Gastrocnemius medialis (tissue), 4 donors: ENCODE results near the gene VIL1. TPM values are rescaled to one million over a fixed set of nuclear protein-coding genes. Genes with fewer than 3 reads are reported as not detected.
A peak's percentile ranks its signal among the peaks of the same experiment; 100 is the strongest.

Experiments
- ATAC-seq, 2 donors: fragments of 150-250 bp; one replicate each; pipeline ENCODE4 v1.9.1; 2016
- DNase-seq, 2 donors: peaks; one replicate each; pipeline ENCODE4 v3.0.0-alpha.2; 2019
- H3K27ac ChIP-seq, 4 donors: fragments of 200-600 bp; sonication (generic); 1 replicate in 1 of 4; 2 replicates in 3 of 4; pipeline ENCODE4 v1.5.1; 2016 to 2018; ENCODE audit warnings: mild to moderate bottlenecking in 2 of 4, moderate library complexity in 1 of 4
- H3K27me3 ChIP-seq, 3 donors: fragments of 200-600 bp; sonication (generic) in 2 of 3; 1 replicate in 1 of 3; 2 replicates in 2 of 3; pipeline versions ENCODE4 v1.5.1 to v1.6.0; 2016 to 2019; ENCODE audit warnings: mild to moderate bottlenecking in 1 of 3, moderate library complexity in 1 of 3
- H3K36me3 ChIP-seq, 2 donors: fragments of 200-600 bp; sonication (generic) in 1 of 2; one replicate each; pipeline ENCODE4 v1.5.1; 2017 to 2018
- H3K4me1 ChIP-seq, 2 donors: fragments of 200-600 bp; sonication (generic) in 1 of 2; one replicate each; pipeline ENCODE4 v1.5.1; 2016 to 2017; ENCODE audit warnings: mild to moderate bottlenecking in 2 of 2
- H3K4me3 ChIP-seq, 4 donors: fragments of 200-600 bp; sonication (generic) in 3 of 4; 1 replicate in 1 of 4; 2 replicates in 3 of 4; pipeline ENCODE4 v1.5.1; 2016 to 2019; ENCODE audit warnings: mild to moderate bottlenecking in 2 of 4
- H3K9me3 ChIP-seq, 3 donors: fragments of 200-600 bp; sonication (generic) in 2 of 3; 1 replicate in 1 of 3; 2 replicates in 2 of 3; pipeline ENCODE4 v1.5.1; 2016 to 2019
- POLR2A ChIP-seq, 2 donors: fragments of 450-650 bp; IDR thresholded peaks; one replicate each; pipeline ENCODE4 v1.6.1; 2017; ENCODE audit warnings: antibody characterized with exemption in 2 of 2, mild to moderate bottlenecking in 2 of 2, moderate library complexity in 2 of 2
- in situ Hi-C, 4 donors: fragments of 200-750 bp; cut with MboI; loops; one replicate each; pipeline versions ENCODE4 v1.15.0 to v1.8.0; 2017; ENCODE audit warnings: low sequenced_read_pairs in 4 of 4
- intact Hi-C: fragments of 100-400 bp; cut with DNase I; formaldehyde crosslinking; loops from one replicate; pipeline ENCODE4 v1.15.1; 2023; ENCODE audit warnings: low total_unique reads
- microRNA counts, 2 donors: library from miRNA; unstranded; fragments of <30 nt; microRNA quantifications; one replicate each; lab custom pipeline; 2016
- microRNA-seq, 2 donors: library from miRNA; unstranded; fragments of <30 nt; microRNA quantifications; one replicate each; pipeline ENCODE4, GENCODE V29; 2016; ENCODE audit warnings: borderline replicate concordance in 2 of 2
- total RNA-seq, 4 donors: library from RNA; depleted of rRNA; stranded (reverse); fragments of >200 nt; gene quantifications; one replicate each; pipeline versions ENCODE4 v1.1.0 to v1.2.3, GENCODE V29; 2016
- TF ChIP-seq, protein P1 (sequence below), 5 experiments: fragments of 450-650 bp in 3 of 5; fragments of 200-600 bp in 2 of 5; sonication (generic) in 2 of 5; IDR thresholded peaks in 4 of 5; conservative IDR thresholded peaks in 1 of 5; 1 replicate in 4 of 5; 2 replicates in 1 of 5; pipeline ENCODE4 v1.5.1; 2016 to 2019; ENCODE audit warnings: antibody characterized with exemption in 5 of 5, mild to moderate bottlenecking in 3 of 5, moderate library complexity in 3 of 5

VIL1 gene
- total RNA-seq, 4 donors from 2014 or later: 0.03 to 1.8 TPM; not detected in 2

DNA sequence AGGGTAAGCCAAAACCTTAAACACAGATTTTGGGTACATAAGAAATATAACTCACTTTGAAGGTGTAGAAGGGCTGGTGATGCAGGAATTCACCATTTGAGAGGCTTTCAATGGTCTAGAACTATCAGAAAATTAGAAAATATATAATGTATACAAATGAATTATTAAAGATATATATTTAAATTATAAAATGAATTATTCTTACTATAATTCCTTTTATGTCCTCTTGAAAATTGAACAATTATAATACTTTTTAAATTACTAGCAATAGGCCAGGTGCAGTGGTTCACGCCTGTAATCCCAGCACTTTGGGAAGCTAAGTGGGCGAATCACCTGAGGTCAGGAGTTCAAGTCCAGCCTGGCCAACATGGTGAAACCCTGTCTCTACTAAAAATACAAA lies 60.7 kb downstream of the VIL1 start:
- Histone ChIP-seq H3K36me3 (peaks cover 0 to 38% of the 10 kb centered on the region in 2 donors), H3K9me3 (no peaks in the 10 kb centered on the region), H3K4me3 (no peak overlapping the region), H3K27ac (no peak overlapping the region), H3K27me3 (no peaks in the 10 kb centered on the region), H3K4me1 (no peaks in the 10 kb centered on the region)
- ATAC-seq (no peak), DNase-seq (no peak)
- in situ Hi-C loops: no loop called here
- TF ChIP-seq POLR2A (IDR thresholded peaks at IDR 0.05): no peak
- TF ChIP-seq, protein P1, sequence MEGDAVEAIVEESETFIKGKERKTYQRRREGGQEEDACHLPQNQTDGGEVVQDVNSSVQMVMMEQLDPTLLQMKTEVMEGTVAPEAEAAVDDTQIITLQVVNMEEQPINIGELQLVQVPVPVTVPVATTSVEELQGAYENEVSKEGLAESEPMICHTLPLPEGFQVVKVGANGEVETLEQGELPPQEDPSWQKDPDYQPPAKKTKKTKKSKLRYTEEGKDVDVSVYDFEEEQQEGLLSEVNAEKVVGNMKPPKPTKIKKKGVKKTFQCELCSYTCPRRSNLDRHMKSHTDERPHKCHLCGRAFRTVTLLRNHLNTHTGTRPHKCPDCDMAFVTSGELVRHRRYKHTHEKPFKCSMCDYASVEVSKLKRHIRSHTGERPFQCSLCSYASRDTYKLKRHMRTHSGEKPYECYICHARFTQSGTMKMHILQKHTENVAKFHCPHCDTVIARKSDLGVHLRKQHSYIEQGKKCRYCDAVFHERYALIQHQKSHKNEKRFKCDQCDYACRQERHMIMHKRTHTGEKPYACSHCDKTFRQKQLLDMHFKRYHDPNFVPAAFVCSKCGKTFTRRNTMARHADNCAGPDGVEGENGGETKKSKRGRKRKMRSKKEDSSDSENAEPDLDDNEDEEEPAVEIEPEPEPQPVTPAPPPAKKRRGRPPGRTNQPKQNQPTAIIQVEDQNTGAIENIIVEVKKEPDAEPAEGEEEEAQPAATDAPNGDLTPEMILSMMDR (IDR thresholded peaks at IDR 0.05 in 4 of 5, conservative IDR thresholded peaks at IDR 0.05 in 1 of 5): no peak
- intact Hi-C loops: no loop called here

DNA sequence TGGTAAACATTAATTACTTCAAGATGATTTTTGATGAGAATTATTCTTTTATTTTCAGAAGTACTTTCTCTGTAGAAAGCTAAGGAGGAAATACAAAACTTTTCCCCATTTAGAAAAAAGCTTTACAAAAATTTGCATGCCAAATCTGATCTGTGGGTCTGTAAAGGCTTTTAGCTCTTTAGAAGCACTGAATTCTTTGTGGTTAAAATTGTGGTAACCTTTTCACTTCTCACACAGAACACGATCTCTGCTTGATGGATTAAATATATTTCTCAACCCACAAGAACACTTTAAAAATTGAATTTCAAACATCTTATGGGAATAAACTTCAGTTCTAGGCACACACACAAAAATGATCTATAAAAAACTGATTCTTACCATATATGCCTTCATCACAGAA lies 63.7 kb downstream of the VIL1 start:
- intact Hi-C loops: no loop called here
- H3K27me3 ChIP-seq: no peaks in the 10 kb centered on the region
- no peaks in the 10 kb centered on the region for H3K4me1 ChIP-seq
- TF ChIP-seq, protein P1 (IDR thresholded peaks at IDR 0.05 in 4 of 5, conservative IDR thresholded peaks at IDR 0.05 in 1 of 5): no peak
- no peak for TF ChIP-seq POLR2A (IDR thresholded peaks at IDR 0.05)
- no peak overlapping the region for H3K4me3 ChIP-seq
- in situ Hi-C loops: no loop called here
- peaks cover 0 to 26% of the 10 kb centered on the region in 2 donors for H3K36me3 ChIP-seq
- no peak for DNase-seq
- H3K9me3 ChIP-seq: no peaks in the 10 kb centered on the region
- no peak for ATAC-seq
- H3K27ac ChIP-seq: no peak overlapping the region

DNA sequence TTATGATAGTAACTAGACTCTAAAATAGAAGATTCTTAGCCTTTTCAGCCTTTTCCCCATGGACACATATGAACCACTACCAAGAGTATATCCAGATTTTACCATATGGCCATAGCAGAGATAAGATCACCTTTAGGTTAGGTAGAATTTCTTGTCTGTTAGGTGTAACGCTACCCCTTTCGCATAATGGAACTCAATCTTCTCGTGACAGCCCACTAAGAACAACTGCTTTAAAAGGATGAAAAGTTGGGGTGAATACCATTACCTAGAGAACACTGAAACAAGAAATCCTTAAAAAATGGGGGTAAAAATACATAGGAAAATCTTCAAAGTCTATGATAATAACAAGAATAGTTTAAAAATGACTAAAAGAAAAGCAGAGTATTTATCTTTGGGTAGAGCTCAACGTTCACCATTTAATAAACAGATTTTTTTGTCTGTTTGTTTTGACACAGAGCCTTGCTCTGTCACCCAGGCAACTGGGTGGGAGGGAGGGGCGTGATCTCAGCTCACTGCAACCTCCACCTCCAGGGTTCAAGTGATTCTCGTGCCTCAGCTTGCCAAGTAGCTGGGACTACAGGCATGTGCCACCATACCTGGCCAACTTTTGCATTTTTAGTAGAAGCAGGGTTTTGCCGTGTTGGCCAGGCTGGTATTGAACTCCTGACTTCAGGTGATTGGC lies 67.2 kb downstream of the VIL1 start:
- no peak for ATAC-seq
- TF ChIP-seq, protein P1 (IDR thresholded peaks at IDR 0.05 in 4 of 5, conservative IDR thresholded peaks at IDR 0.05 in 1 of 5): no peak
- no peak for TF ChIP-seq POLR2A (IDR thresholded peaks at IDR 0.05)
- Histone ChIP-seq H3K27ac (no peak overlapping the region), H3K4me3 (no peak overlapping the region), H3K9me3 (no peaks in the 10 kb centered on the region), H3K27me3 (no peaks in the 10 kb centered on the region), H3K36me3 (peaks cover 0 to 28% of the 10 kb centered on the region in 2 donors), H3K4me1 (no peaks in the 10 kb centered on the region)
- intact Hi-C loops (no loop called here), in situ Hi-C loops (no loop called here)
- DNase-seq: no peak

DNA sequence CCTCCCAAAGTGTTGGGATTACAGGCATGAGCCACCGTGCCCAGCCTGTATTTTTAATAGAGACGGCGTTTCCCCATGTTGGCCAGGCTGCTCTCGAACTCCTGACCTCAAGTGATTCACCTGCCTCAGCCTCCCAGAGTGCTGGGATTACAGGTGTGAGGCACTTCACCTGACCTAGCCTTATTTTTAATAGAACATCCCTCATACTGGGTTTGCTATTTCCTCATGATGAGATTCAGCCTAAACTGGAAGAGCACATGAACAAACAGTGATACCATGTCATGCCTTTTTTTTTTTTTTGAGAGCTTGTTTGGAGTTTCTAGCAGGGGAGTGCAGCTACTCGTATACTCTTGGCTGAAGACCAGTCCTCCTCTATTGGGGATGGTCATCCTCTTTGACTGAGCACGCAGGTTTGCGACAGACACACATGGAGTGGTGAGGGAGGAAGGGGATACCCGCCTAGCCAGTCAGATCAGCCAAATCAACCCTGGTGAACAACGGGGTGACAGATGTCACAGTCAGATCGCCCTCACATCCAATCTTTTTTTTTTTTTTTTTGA lies 81.7 kb downstream of the VIL1 start:
- Histone ChIP-seq H3K36me3 (no peaks in the 10 kb centered on the region), H3K27ac (no peak overlapping the region), H3K4me3 (no peak overlapping the region), H3K9me3 (no peaks in the 10 kb centered on the region), H3K27me3 (no peaks in the 10 kb centered on the region), H3K4me1 (no peaks in the 10 kb centered on the region)
- DNase-seq: no peak
- in situ Hi-C loops: no loop called here
- TF ChIP-seq POLR2A (IDR thresholded peaks at IDR 0.05): no peak
- ATAC-seq: no peak
- intact Hi-C loops: no loop called here

DNA sequence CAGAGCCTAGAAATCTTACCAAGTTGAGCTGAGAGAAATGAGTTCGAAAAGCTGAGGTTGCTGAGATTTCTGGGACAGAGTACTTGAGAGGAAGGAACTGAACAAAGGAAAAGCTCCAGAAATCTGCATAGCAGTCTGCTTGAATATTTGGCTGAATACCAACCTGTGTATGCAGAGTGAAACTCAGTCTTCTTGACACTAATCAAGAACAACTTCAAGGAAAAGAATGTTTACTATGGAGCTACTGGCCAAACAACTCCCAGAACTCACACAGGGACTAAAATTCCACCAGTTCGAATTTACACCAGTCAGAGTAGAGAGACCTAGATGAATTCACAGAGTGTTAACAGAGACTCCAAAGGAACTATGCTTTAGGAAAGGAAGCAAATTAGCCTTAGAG lies 82.7 kb downstream of the VIL1 start:
- H3K9me3 ChIP-seq: no peaks in the 10 kb centered on the region
- peak in 1 of 2 donors; percentile 18 for ATAC-seq

More for the DNA sequence above, 82.7 kb downstream of the VIL1 start:
- no peak overlapping the region for H3K27ac ChIP-seq
- DNase-seq: no peak
- TF ChIP-seq, protein P1 (IDR thresholded peaks at IDR 0.05 in 4 of 5, conservative IDR thresholded peaks at IDR 0.05 in 1 of 5): no peak
- no peak for TF ChIP-seq POLR2A (IDR thresholded peaks at IDR 0.05)
- no peaks in the 10 kb centered on the region for H3K27me3 ChIP-seq
- intact Hi-C loops (no loop called here), in situ Hi-C loops (no loop called here)
- H3K4me1 ChIP-seq: no peaks in the 10 kb centered on the region
- H3K36me3 ChIP-seq: no peaks in the 10 kb centered on the region
- H3K4me3 ChIP-seq: no peak overlapping the region

MicroRNAs within 50 kb of the gene (microRNA counts, 767-probe panel; counts per million panel counts)
- microRNA hsa-miR-26b-5p (lab: Ali Mortazavi, UCI): 10,392 to 10,937 counts per million in 2 donors

Small RNA genes lying within 50 kb of the gene (microRNA-seq; reads per million reads assigned to microRNA genes)
- gene MIR26B: 59,497 to 69,468 reads per million in 2 donors

Other genes starting within 250 kb of the VIL1 start
- gene ARPC2, start 201.9 kb upstream of the VIL1 start, total RNA-seq: 100 to 1,000 TPM; 181 to 231 (median 193) TPM
- under 1 TPM in 1 of 4 donors, not detected in 3; 0.93 TPM for gene GPBAR1, start 158.1 kb upstream of the VIL1 start, total RNA-seq
- gene AAMP, start 149.0 kb upstream of the VIL1 start, total RNA-seq: 100 to 1,000 TPM in 1 of 4 donors, 10 to 100 TPM in 3; 87.1 to 134 (median 96.0) TPM
- 10 to 100 TPM; 20.1 to 35.8 (median 31.9) TPM for gene PNKD, start 148.6 kb upstream of the VIL1 start, total RNA-seq
- 100 to 1,000 TPM; 142 to 296 (median 215) TPM for gene TMBIM1, start 126.6 kb upstream of the VIL1 start, total RNA-seq
- gene CATIP, start 62.3 kb upstream of the VIL1 start, total RNA-seq: not detected
- 1 to 10 TPM; 1.1 to 6.3 (median 4.5) TPM for gene SLC11A1, start 36.9 kb upstream of the VIL1 start, total RNA-seq
- 10 to 100 TPM; 46.7 to 77.4 (median 53.6) TPM for gene CTDSP1, start 19.3 kb upstream of the VIL1 start, total RNA-seq
- 10 to 100 TPM in 1 of 4 donors, 1 to 10 TPM in 3; 7.0 to 12.4 (median 8.0) TPM for gene USP37, start 149.2 kb downstream of the VIL1 start, total RNA-seq
- 10 to 100 TPM; 10.4 to 28.4 (median 20.5) TPM for gene CNOT9, start 149.7 kb downstream of the VIL1 start, total RNA-seq
- 10 to 100 TPM; 21.6 to 60.9 (median 43.7) TPM for gene PLCD4, start 188.8 kb downstream of the VIL1 start, total RNA-seq
- gene ZNF142, start 240.5 kb downstream of the VIL1 start, total RNA-seq: 10 to 100 TPM; 13.2 to 46.6 (median 34.0) TPM
- gene BCS1L, start 240.6 kb downstream of the VIL1 start, total RNA-seq: 10 to 100 TPM; 19.6 to 46.9 (median 22.4) TPM